SK-N-SH (cell line): ENCODE results near the gene TRPM3. TPM values are rescaled to one million over a fixed set of nuclear protein-coding genes. Genes with fewer than 3 reads are reported as not detected.

Experiments used
- CTCF ChIA-PET: fragments of 300-600, 350-600 bp; formaldehyde crosslinking; extraction: SDS; loops from one replicate; lab custom pipeline; 2021; lab: Yijun Ruan, JAX
- POLR2A ChIA-PET: fragments of 350-600 bp; sonication (Branson Sonifier 250); formaldehyde crosslinking; extraction: SDS; loops from one replicate; lab custom pipeline; 2020; ENCODE audit warnings: antibody characterized with exemption, inconsistent platforms; lab: Yijun Ruan, JAX
- DNase-seq: peaks from one replicate; pipeline ENCODE4 v3.0.0; 2012
- H2AFZ ChIP-seq: fragments of 200-600 bp; sonication (generic); 2 replicates; pipeline ENCODE4 v1.8.1; 2016; ENCODE audit warnings: antibody characterized with exemption, mild to moderate bottlenecking, low read depth
- H3F3A ChIP-seq: fragments of 200-600 bp; sonication (generic); replicated peaks from 2 replicates; pipeline ENCODE3; 2016; ENCODE audit warnings: antibody characterized with exemption, mild to moderate bottlenecking; ENCODE audit not compliant: insufficient read depth
- H3K27ac ChIP-seq, 2 experiments: fragments of 200-500 bp in 1 of 2; fragments of 200-600 bp in 1 of 2; sonication (Bioruptor generic) in 1 of 2; sonication (generic), shearing (Covaris generic) in 1 of 2; 2 replicates each; pipeline versions ENCODE4 v1.5.1 to v1.6.1; 2014 to 2016; ENCODE audit warnings: low read depth in 2 of 2, inconsistent platforms in 1 of 2, low read length in 1 of 2, mild to moderate bottlenecking in 1 of 2, mixed read lengths in 1 of 2
- H3K27me3 ChIP-seq: fragments of 200-600 bp; sonication (generic), shearing (Covaris generic); 2 replicates; pipeline ENCODE4 v1.6.1; 2016; ENCODE audit warnings: mixed run types; ENCODE audit not compliant: insufficient read depth
- H3K36me3 ChIP-seq, 2 experiments: fragments of 200-500 bp in 1 of 2; fragments of 200-600 bp in 1 of 2; sonication (Bioruptor generic) in 1 of 2; sonication (generic) in 1 of 2; replicated peaks in 1 of 2; 2 replicates each; pipeline versions ENCODE3 to v1.5.1; 2014 to 2016; ENCODE audit warnings: low read length in 1 of 2, mild to moderate bottlenecking in 1 of 2; ENCODE audit not compliant: insufficient read depth in 2 of 2, control insufficient read depth in 1 of 2
- H3K4me1 ChIP-seq, 2 experiments: fragments of 200-500 bp in 1 of 2; fragments of 200-600 bp in 1 of 2; sonication (Bioruptor generic) in 1 of 2; sonication (generic), shearing (Covaris generic) in 1 of 2; 2 replicates each; pipeline versions ENCODE4 v1.5.1 to v1.6.1; 2014 to 2016; ENCODE audit warnings: low read depth in 1 of 2, low read length in 1 of 2, mixed run types in 1 of 2; ENCODE audit not compliant: insufficient read depth in 2 of 2, control insufficient read depth in 1 of 2
- H3K4me2 ChIP-seq: fragments of 200-600 bp; sonication (generic), shearing (Covaris generic); 2 replicates; pipeline ENCODE4 v1.6.1; 2017; ENCODE audit warnings: mixed run types
- H3K4me3 ChIP-seq, 2 experiments: fragments of 200-500 bp in 1 of 2; fragments of 200-600 bp in 1 of 2; sonication (Bioruptor generic) in 1 of 2; sonication (generic), shearing (Covaris generic) in 1 of 2; 2 replicates each; pipeline versions ENCODE4 v1.5.1 to v1.8.1; 2014 to 2016; ENCODE audit warnings: low read depth in 2 of 2, inconsistent platforms in 1 of 2, low read length in 1 of 2, mild to moderate bottlenecking in 1 of 2, mixed read lengths in 1 of 2, moderate library complexity in 1 of 2
- H3K79me2 ChIP-seq: fragments of 200-600 bp; sonication (generic); 2 replicates; pipeline ENCODE4 v1.8.1; 2017; ENCODE audit warnings: mild to moderate bottlenecking; ENCODE audit not compliant: insufficient read depth
- H3K9ac ChIP-seq: fragments of 200-600 bp; sonication (generic); 2 replicates; pipeline ENCODE4 v1.6.1; 2017; ENCODE audit warnings: mixed run types
- H3K9me2 ChIP-seq: fragments of 200-600 bp; sonication (generic); 2 replicates; pipeline ENCODE4 v1.6.1; 2017; ENCODE audit warnings: mixed run types
- H3K9me3 ChIP-seq: fragments of 200-600 bp; sonication (generic); 2 replicates; pipeline ENCODE4 v1.6.1; 2017; ENCODE audit warnings: mixed run types, mild to moderate bottlenecking, moderate library complexity
- H4K20me1 ChIP-seq: fragments of 200-600 bp; sonication (generic); 2 replicates; pipeline ENCODE4 v1.6.1; 2017; ENCODE audit warnings: mild to moderate bottlenecking, mixed run types; ENCODE audit not compliant: insufficient read depth
- CHD2 ChIP-seq: fragments of 150-350 bp; IDR thresholded peaks from 2 replicates; pipeline ENCODE4 v1.6.1; 2018; ENCODE audit warnings: low read length; ENCODE audit not compliant: partially characterized antibody
- GATA2 ChIP-seq: sonication (generic); formaldehyde crosslinking; IDR thresholded peaks from 2 replicates; pipeline ENCODE4 v1.5.0; 2020; ENCODE audit warnings: mild to moderate bottlenecking, missing genetic modification reagents
- IRF3 ChIP-seq: fragments of 150-350 bp; IDR thresholded peaks from 2 replicates; pipeline ENCODE4 v1.6.1; 2016; ENCODE audit warnings: mild to moderate bottlenecking, low read depth, low read length
- JUND ChIP-seq: IDR thresholded peaks from 2 replicates; pipeline ENCODE4 v1.4.0; 2012
- MAX ChIP-seq: IDR thresholded peaks from 2 replicates; pipeline ENCODE4 v1.4.0; 2012; ENCODE audit warnings: low read depth
- NRF1 ChIP-seq: IDR thresholded peaks from 2 replicates; pipeline ENCODE4 v1.6.1; 2012; ENCODE audit warnings: low read depth, mild to moderate bottlenecking, low read length
- PBX3 ChIP-seq: IDR thresholded peaks from 2 replicates; pipeline ENCODE4; 2012
- RAD21 ChIP-seq: IDR thresholded peaks from 2 replicates; pipeline ENCODE4 v1.6.1; 2012; ENCODE audit warnings: mild to moderate bottlenecking, low read length
- RCOR1 ChIP-seq: fragments of 150-350 bp; IDR thresholded peaks from 2 replicates; pipeline ENCODE4 v1.6.1; 2017; ENCODE audit warnings: antibody characterized with exemption, low read length
- REST ChIP-seq: IDR thresholded peaks from 2 replicates; pipeline ENCODE4 v1.6.1; 2012; ENCODE audit warnings: mild to moderate bottlenecking, low read depth, low read length, moderate library complexity
- SMC3 ChIP-seq: IDR thresholded peaks from 2 replicates; pipeline ENCODE4 v1.6.1; 2012; ENCODE audit warnings: low read depth, low read length, improper control_type of control experiment
- USF1 ChIP-seq: IDR thresholded peaks from 2 replicates; pipeline ENCODE4 v1.4.0; 2012; ENCODE audit warnings: low read depth, borderline replicate concordance
- YY1 ChIP-seq: IDR thresholded peaks from 2 replicates; pipeline ENCODE4 v1.4.0; 2012; ENCODE audit warnings: low read depth, mild to moderate bottlenecking
- WGBS: methylation state at CpG from one replicate; pipeline ENCODE4 v1.1.6; 2017; ENCODE audit warnings: low lambda C conversion rate; 5-methylcytosine and 5-hydroxymethylcytosine counted together
- polyA plus RNA-seq, 3 experiments: library from polyadenylated mRNA; depleted of rRNA; stranded (reverse); fragments of >200 nt; gene quantifications; 2 replicates each; pipeline ENCODE4 v1.2.3, GENCODE V29; 2012
- TF ChIP-seq, protein P1 (sequence below): IDR thresholded peaks from 2 replicates; pipeline ENCODE4 v1.4.0; 2012; ENCODE audit warnings: low read depth, borderline replicate concordance

The TRPM3 gene
- polyA plus RNA-seq, 1 of the 3 experiments (the other 2 are of a cell fraction), result not detected

DNA sequence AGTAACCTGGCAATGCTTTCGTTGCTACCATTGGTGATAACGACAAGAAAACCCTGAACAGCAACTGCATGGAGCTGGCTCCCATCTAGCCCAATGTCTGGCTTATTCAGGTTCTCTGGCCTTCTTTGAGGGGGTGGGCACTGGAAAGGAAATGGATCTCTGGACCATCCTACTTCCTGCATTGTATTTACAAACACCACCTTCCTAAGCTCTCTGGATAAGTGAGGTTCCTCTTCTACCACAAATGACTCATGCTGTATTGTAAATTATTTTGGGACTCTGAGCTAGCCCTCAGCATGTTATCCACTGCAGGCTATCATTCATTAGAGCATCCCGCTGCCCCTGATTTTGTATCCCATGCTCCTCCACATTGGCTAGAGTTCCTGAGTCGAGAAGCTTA is 570.0 kb downstream of the TRPM3 start (continued):
- TF ChIP-seq, protein P1, sequence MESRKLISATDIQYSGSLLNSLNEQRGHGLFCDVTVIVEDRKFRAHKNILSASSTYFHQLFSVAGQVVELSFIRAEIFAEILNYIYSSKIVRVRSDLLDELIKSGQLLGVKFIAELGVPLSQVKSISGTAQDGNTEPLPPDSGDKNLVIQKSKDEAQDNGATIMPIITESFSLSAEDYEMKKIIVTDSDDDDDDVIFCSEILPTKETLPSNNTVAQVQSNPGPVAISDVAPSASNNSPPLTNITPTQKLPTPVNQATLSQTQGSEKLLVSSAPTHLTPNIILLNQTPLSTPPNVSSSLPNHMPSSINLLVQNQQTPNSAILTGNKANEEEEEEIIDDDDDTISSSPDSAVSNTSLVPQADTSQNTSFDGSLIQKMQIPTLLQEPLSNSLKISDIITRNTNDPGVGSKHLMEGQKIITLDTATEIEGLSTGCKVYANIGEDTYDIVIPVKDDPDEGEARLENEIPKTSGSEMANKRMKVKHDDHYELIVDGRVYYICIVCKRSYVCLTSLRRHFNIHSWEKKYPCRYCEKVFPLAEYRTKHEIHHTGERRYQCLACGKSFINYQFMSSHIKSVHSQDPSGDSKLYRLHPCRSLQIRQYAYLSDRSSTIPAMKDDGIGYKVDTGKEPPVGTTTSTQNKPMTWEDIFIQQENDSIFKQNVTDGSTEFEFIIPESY, result no peak

GRCh38 chr9:70549926-70550325 is 571.5 kb downstream of the TRPM3 start:
- peaks cover 0 to 6% of the 10 kb centered on the region in 2 experiments; a peak in 1 of 4 replicates for H3K4me1 ChIP-seq
- TF ChIP-seq RCOR1, result no peak
- TF ChIP-seq REST, result no peak
- TF ChIP-seq YY1, result no peak
- TF ChIP-seq RAD21, result no peak
- POLR2A ChIA-PET, result no interaction called here

GRCh38 chr9:70542311-70542931 is 579.0 kb downstream of the TRPM3 start:
- Histone ChIP-seq H3K4me2 (no peak overlapping the region), H3K4me1 (no peaks in the 10 kb centered on the region; a peak in 1 of 4 replicates), H3K4me3 (no peak overlapping the region), H3K9me3 (no peaks in the 10 kb centered on the region), H3K79me2 (no peaks in the 10 kb centered on the region), H3K27me3 (no peaks in the 10 kb centered on the region), H2AFZ (no peak overlapping the region), H3K27ac (no peak overlapping the region), H4K20me1 (no peaks in the 10 kb centered on the region), H3K9ac (no peak overlapping the region), H3F3A (no peaks in the 10 kb centered on the region), H3K9me2 (no peaks in the 10 kb centered on the region), H3K36me3 (no peaks in the 10 kb centered on the region)
- whole genome bisulfite sequencing, result 59% methylated on average over 3 of the region's 3 CpGs
- CTCF ChIA-PET, result interaction anchor here (0.9 to 1.7 kb wide), 2 partner anchors 20 to 60 kb away, joined by 3 to 4 read pairs; no protein-coding TSS in a partner anchor
- POLR2A ChIA-PET, result no interaction called here
- DNase-seq, result no peak
- no peak for TF ChIP-seq IRF3
- no peak for TF ChIP-seq NRF1
- no peak for TF ChIP-seq SMC3
- TF ChIP-seq JUND, result no peak
- TF ChIP-seq CHD2, result no peak
- TF ChIP-seq USF1, result no peak
- TF ChIP-seq GATA2, result no peak
- no peak for TF ChIP-seq MAX
- TF ChIP-seq PBX3, result no peak
- no peak for TF ChIP-seq RCOR1

More at GRCh38 chr9:70549926-70550325, 571.5 kb downstream of the TRPM3 start:
- CTCF ChIA-PET, result no interaction called here
- Histone ChIP-seq H4K20me1 (no peaks in the 10 kb centered on the region), H3F3A (no peaks in the 10 kb centered on the region), H3K4me3 (no peak overlapping the region), H3K27me3 (no peaks in the 10 kb centered on the region), H3K9ac (no peak overlapping the region), H3K79me2 (no peaks in the 10 kb centered on the region), H3K9me2 (no peaks in the 10 kb centered on the region), H3K27ac (no peak overlapping the region), H3K4me2 (no peak overlapping the region), H2AFZ (no peak overlapping the region), H3K36me3 (no peaks in the 10 kb centered on the region), H3K9me3 (no peaks in the 10 kb centered on the region)
- 12% methylated on average over 1 of the region's 1 CpG for WGBS
- DNase-seq, result no peak
